GM19023 (cell line): ENCODE data around the gene NDFIP1.
A peak's percentile ranks its signal among the peaks of the same experiment; 100 is the strongest.

Experiments
- ATAC-seq: cut with Tn5 transposase; IDR thresholded peaks from one replicate; pipeline ENCODE4 v1.9.1; 2021; ENCODE audit warnings: mild to moderate bottlenecking, moderate library complexity; ENCODE audit not compliant: unreplicated experiment

The NDFIP1 gene

GRCh38 chr5:142117579-142118151 is 9.1 kb downstream of the NDFIP1 start:
- no peak for ATAC-seq

- ATAC-seq: no peak
Measured at GRCh38 chr5:142118155-142118686, 9.6 kb downstream of the NDFIP1 start.

GRCh38 chr5:142119051-142119625 is 10.6 kb downstream of the NDFIP1 start:
- ATAC-seq: no peak

- ATAC-seq: no peak
Measured at GRCh38 chr5:142120247-142120935, 11.8 kb downstream of the NDFIP1 start.

- ATAC-seq: no peak
Measured at GRCh38 chr5:142122121-142122520, 13.5 kb downstream of the NDFIP1 start.

GRCh38 chr5:142125378-142125777 is 16.8 kb downstream of the NDFIP1 start:
- no peak for ATAC-seq

GRCh38 chr5:142125963-142126362 is 17.4 kb downstream of the NDFIP1 start:
- no peak for ATAC-seq

- no peak for ATAC-seq
Measured at GRCh38 chr5:142128675-142129208, 20.2 kb downstream of the NDFIP1 start.

- ATAC-seq: no peak
Measured at GRCh38 chr5:142129446-142130066, 21.0 kb downstream of the NDFIP1 start.

- ATAC-seq: no peak
Measured at GRCh38 chr5:142131394-142131793, 22.8 kb downstream of the NDFIP1 start.

- no peak for ATAC-seq
Measured at GRCh38 chr5:142132916-142133315, 24.3 kb downstream of the NDFIP1 start.

- no peak for ATAC-seq
Measured at GRCh38 chr5:142133330-142134206, 25.0 kb downstream of the NDFIP1 start.

- no peak for ATAC-seq
Measured at GRCh38 chr5:142134331-142135010, 25.9 kb downstream of the NDFIP1 start.

- no peak for ATAC-seq
Measured at GRCh38 chr5:142141463-142141862, 32.9 kb downstream of the NDFIP1 start.

- ATAC-seq: no peak
Measured at GRCh38 chr5:142143878-142144277, 35.3 kb downstream of the NDFIP1 start.

GRCh38 chr5:142145106-142145900 is 36.7 kb downstream of the NDFIP1 start:
- ATAC-seq: peak; percentile 67

- ATAC-seq: no peak
Measured at GRCh38 chr5:142149363-142149762, 40.8 kb downstream of the NDFIP1 start.

GRCh38 chr5:142150431-142150830 is 41.9 kb downstream of the NDFIP1 start:
- ATAC-seq: no peak
